Breast epithelium (tissue), 3 donors: Measurements from ENCODE around the gene EFR3B.

Experiments
- POLR2A ChIP-seq: fragments of 450-650 bp; IDR thresholded peaks from one replicate; pipeline ENCODE4 v1.6.1; 2016; ENCODE audit warnings: antibody characterized with exemption, mild to moderate bottlenecking, moderate library complexity
- POLR2AphosphoS5 ChIP-seq, 3 donors: sonication (generic); formaldehyde crosslinking; IDR thresholded peaks; one replicate each; pipeline ENCODE4 v1.6.1; 2017; ENCODE audit warnings: antibody characterized with exemption in 3 of 3
- TF ChIP-seq, protein P1 (sequence below), 3 donors: fragments of 450-650 bp; IDR thresholded peaks; one replicate each; pipeline ENCODE4 v1.5.1; 2016 to 2017; ENCODE audit warnings: antibody characterized with exemption in 3 of 3, mild to moderate bottlenecking in 3 of 3, moderate library complexity in 3 of 3

DNA sequence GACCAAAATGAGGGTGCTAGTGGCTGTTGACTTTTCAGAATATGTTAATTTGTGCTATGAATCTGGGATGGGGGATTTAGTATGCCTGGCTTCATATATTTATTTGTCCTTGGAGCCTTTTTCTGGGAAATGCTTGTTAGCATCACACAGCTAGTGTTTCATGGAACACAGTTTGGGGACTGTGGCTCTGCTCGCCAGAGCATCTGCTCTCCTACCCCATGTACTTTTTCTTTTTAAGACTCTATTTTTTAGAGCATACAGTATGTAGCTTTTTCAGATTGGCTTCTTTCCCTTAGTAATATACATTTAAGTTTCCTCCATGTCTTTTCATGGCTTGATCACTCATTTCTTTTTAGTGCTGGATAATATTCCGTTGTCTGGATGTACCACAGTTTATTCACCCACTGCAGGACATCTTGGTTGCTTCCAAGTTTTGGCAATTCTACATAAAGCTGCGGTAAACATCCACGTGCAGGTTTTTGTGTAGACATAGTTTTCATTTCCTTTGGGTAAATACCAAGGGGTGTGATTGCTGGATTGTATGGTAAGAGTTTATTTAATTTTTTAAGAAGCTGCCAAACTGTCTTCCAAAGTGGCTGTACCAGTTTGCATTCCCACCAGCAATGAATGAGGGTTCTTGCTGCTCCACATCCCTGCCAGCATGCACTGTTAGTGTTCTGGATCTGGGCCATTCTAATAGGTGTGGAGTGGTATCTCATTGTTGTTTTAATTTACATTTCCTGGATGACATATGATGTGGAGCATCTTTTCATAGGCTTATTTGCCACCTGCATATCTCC is 44.1 kb downstream of the EFR3B start:
- TF ChIP-seq, protein P1, sequence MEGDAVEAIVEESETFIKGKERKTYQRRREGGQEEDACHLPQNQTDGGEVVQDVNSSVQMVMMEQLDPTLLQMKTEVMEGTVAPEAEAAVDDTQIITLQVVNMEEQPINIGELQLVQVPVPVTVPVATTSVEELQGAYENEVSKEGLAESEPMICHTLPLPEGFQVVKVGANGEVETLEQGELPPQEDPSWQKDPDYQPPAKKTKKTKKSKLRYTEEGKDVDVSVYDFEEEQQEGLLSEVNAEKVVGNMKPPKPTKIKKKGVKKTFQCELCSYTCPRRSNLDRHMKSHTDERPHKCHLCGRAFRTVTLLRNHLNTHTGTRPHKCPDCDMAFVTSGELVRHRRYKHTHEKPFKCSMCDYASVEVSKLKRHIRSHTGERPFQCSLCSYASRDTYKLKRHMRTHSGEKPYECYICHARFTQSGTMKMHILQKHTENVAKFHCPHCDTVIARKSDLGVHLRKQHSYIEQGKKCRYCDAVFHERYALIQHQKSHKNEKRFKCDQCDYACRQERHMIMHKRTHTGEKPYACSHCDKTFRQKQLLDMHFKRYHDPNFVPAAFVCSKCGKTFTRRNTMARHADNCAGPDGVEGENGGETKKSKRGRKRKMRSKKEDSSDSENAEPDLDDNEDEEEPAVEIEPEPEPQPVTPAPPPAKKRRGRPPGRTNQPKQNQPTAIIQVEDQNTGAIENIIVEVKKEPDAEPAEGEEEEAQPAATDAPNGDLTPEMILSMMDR (IDR thresholded peaks at IDR 0.05) = no peak
- TF ChIP-seq POLR2A (no peak), POLR2AphosphoS5 (IDR thresholded peaks at IDR 0.05) (no peak)
